Measurements from ENCODE around the gene CKAP2L. TPM values are rescaled to one million over a fixed set of nuclear protein-coding genes. Genes with fewer than 3 reads are reported as not detected.

Gene CKAP2L
- total RNA-seq, 1 donor from 2014 or later = 1.2 TPM

- Mint-ChIP-seq H3K36me3 (ENCODE audit: low read depth) (peaks cover 1% of the 10 kb centered on the region), H3K27me3 (no peaks in the 10 kb centered on the region), H3K4me1 (peaks cover 20% of the 10 kb centered on the region), H3K27ac (no peak overlapping the region), H3K9me3 (no peaks in the 10 kb centered on the region), H3K4me3 (no peak overlapping the region)
- intact Hi-C loops (cut with micrococcal nuclease) = no loop called here
- ATAC-seq (ENCODE audit: low read depth) (no peak), DNase-seq (no peak)
- POLR2A ChIA-PET = no interaction called here
- TF ChIP-seq CTCF (IDR thresholded peaks at IDR 0.05) = no peak
- CTCF ChIA-PET = interaction anchor here (0.7 kb wide), 1 partner anchor 28 kb away, joined by 4 read pairs; no protein-coding TSS in a partner anchor
Measured at GRCh38 chr2:112762276-112762675, 2.1 kb downstream of the CKAP2L start.

GRCh38 chr2:112760149-112760548 lies 4.3 kb downstream of the CKAP2L start:
- no peaks in the 10 kb centered on the region for H3K27me3 Mint-ChIP-seq
- ChIA-PET CTCF (interaction anchor here (1.2 kb wide), 1 partner anchor 10 kb away, joined by 5 read pairs; no protein-coding TSS in a partner anchor), POLR2A (interaction anchor here (0.5 kb wide), 1 partner anchor 162 kb away, joined by 3 read pairs; no protein-coding TSS in a partner anchor)
- intact Hi-C loops (cut with micrococcal nuclease) = no loop called here
- DNase-seq (no peak), ATAC-seq (ENCODE audit: low read depth) (no peak)
- H3K27ac Mint-ChIP-seq = no peak overlapping the region
- H3K9me3 Mint-ChIP-seq = no peaks in the 10 kb centered on the region
- H3K4me1 Mint-ChIP-seq = peaks cover 18% of the 10 kb centered on the region
- H3K36me3 Mint-ChIP-seq (ENCODE audit: low read depth) = peaks cover 1% of the 10 kb centered on the region
- no peak for TF ChIP-seq CTCF (IDR thresholded peaks at IDR 0.05)
- no peak overlapping the region for H3K4me3 Mint-ChIP-seq

- CTCF ChIA-PET = no interaction called here
- intact Hi-C loops (cut with micrococcal nuclease) = no loop called here
- Mint-ChIP-seq H3K4me3 (no peak overlapping the region), H3K9me3 (no peaks in the 10 kb centered on the region), H3K27ac (no peak overlapping the region), H3K4me1 (peaks cover 13% of the 10 kb centered on the region), H3K36me3 (ENCODE audit: low read depth) (no peaks in the 10 kb centered on the region), H3K27me3 (no peaks in the 10 kb centered on the region)
- DNase-seq = no peak
- POLR2A ChIA-PET = no interaction called here
- no peak for ATAC-seq (ENCODE audit: low read depth)
- no peak for TF ChIP-seq CTCF (IDR thresholded peaks at IDR 0.05)
Measured at GRCh38 chr2:112758711-112759110, 5.7 kb downstream of the CKAP2L start.

GRCh38 chr2:112757265-112757664 lies 7.1 kb downstream of the CKAP2L start:
- no peak for ATAC-seq (ENCODE audit: low read depth)
- Mint-ChIP-seq H3K27me3 (no peaks in the 10 kb centered on the region), H3K4me1 (peaks cover 13% of the 10 kb centered on the region), H3K27ac (no peak overlapping the region), H3K4me3 (no peak overlapping the region), H3K36me3 (ENCODE audit: low read depth) (no peaks in the 10 kb centered on the region), H3K9me3 (no peaks in the 10 kb centered on the region)
- TF ChIP-seq CTCF (IDR thresholded peaks at IDR 0.05) = no peak
- ChIA-PET CTCF (no interaction called here), POLR2A (no interaction called here)
- DNase-seq = no peak
- intact Hi-C loops (cut with micrococcal nuclease) = no loop called here

- no peak for DNase-seq
- ChIA-PET CTCF (interaction anchor here (10.3 kb wide), 1 partner anchor 126 kb away, joined by 302 read pairs; no protein-coding TSS in a partner anchor), POLR2A (interaction anchor here (1.1 kb wide), 1 partner anchor 26 kb away, joined by 7 read pairs; no protein-coding TSS in a partner anchor)
- H3K27me3 Mint-ChIP-seq = no peaks in the 10 kb centered on the region
- no peak overlapping the region for H3K27ac Mint-ChIP-seq
- H3K4me3 Mint-ChIP-seq = no peak overlapping the region
- TF ChIP-seq CTCF (IDR thresholded peaks at IDR 0.05) = no peak
- H3K36me3 Mint-ChIP-seq (ENCODE audit: low read depth) = no peaks in the 10 kb centered on the region
- peaks cover 13% of the 10 kb centered on the region for H3K4me1 Mint-ChIP-seq
- no peaks in the 10 kb centered on the region for H3K9me3 Mint-ChIP-seq
- no peak for ATAC-seq (ENCODE audit: low read depth)
- intact Hi-C loops (cut with micrococcal nuclease) = no loop called here
Measured at GRCh38 chr2:112756207-112756606, 8.2 kb downstream of the CKAP2L start.

Data from activated B cell treated with CpG ODN at 0.5 μM for 24 hours (primary cell).